ENCODE data around the gene SOD2. TPM values are rescaled to one million over a fixed set of nuclear protein-coding genes. Genes with fewer than 3 reads are reported as not detected.
"Not testable (repeated sequence)": the region's sequence is repeated elsewhere in the genome, so short reads cannot be mapped to it uniquely, and the experiment has no call there.

SOD2 gene
- total RNA-seq, 1 experiment from 2014 or later = 69.5 TPM

- Histone ChIP-seq H3K9me3 (ENCODE audit: low read length) (no peaks in the 10 kb centered on the region), H3K4me2 (ENCODE audit: low read length) (no peak overlapping the region), H3K9me2 (replicated peaks; ENCODE audit: low read length) (no peaks in the 10 kb centered on the region), H3K4me3 (ENCODE audit: low read length) (no peak overlapping the region), H3K79me2 (ENCODE audit: low read length) (no peaks in the 10 kb centered on the region), H3K27ac (ENCODE audit: low read length) (no peak overlapping the region), H2AFZ (ENCODE audit: low read length) (no peak overlapping the region), H3K9ac (ENCODE audit: low read length) (no peak overlapping the region), H3F3A (ENCODE audit: low read length, unreplicated experiment) (no peaks in the 10 kb centered on the region), H3K4me1 (ENCODE audit: insufficient read depth, low read length) (peaks cover 4% of the 10 kb centered on the region; the same call in 1 of the 2 replicates), H3K27me3 (ENCODE audit: low read length) (no peaks in the 10 kb centered on the region), H3K36me3 (ENCODE audit: low read depth, low read length) (no peaks in the 10 kb centered on the region; the same call in 1 of the 2 replicates), H4K20me1 (ENCODE audit: low read length) (no peaks in the 10 kb centered on the region)
- DNase-seq (no peak), ATAC-seq (no peak)
- ChIA-PET POLR2A (ENCODE audit: unreplicated experiment) (no interaction called here), CTCF (no interaction called here)
- intact Hi-C loops (cut with micrococcal nuclease) = no loop called here
- BruUV-seq (replicated peaks) = no TSS peak
- TF ChIP-seq EZH2phosphoT487 (IDR thresholded peaks at IDR 0.05; ENCODE audit: borderline replicate concordance, low read length) (no peak), EZH2 (IDR thresholded peaks at IDR 0.05; ENCODE audit: low read length, unreplicated experiment) (no peak), CTCF (conservative IDR thresholded peaks at IDR 0.05; ENCODE audit: low read depth, low read length) (no peak)
Measured at GRCh38 chr6:159677506-159678165, 15.4 kb downstream of the SOD2 start.

- Histone ChIP-seq H3F3A (ENCODE audit: low read length, unreplicated experiment) (no peaks in the 10 kb centered on the region), H2AFZ (ENCODE audit: low read length) (no peak overlapping the region), H3K9me3 (ENCODE audit: low read length) (no peaks in the 10 kb centered on the region), H3K9me2 (replicated peaks; ENCODE audit: low read length) (no peaks in the 10 kb centered on the region), H3K27ac (ENCODE audit: low read length) (no peak overlapping the region), H3K36me3 (ENCODE audit: low read depth, low read length) (no peaks in the 10 kb centered on the region; the same call in 1 of the 2 replicates), H3K4me1 (ENCODE audit: insufficient read depth, low read length) (peaks cover 4% of the 10 kb centered on the region; the same call in 1 of the 2 replicates), H3K4me3 (ENCODE audit: low read length) (no peak overlapping the region), H4K20me1 (ENCODE audit: low read length) (no peaks in the 10 kb centered on the region), H3K9ac (ENCODE audit: low read length) (no peak overlapping the region), H3K4me2 (ENCODE audit: low read length) (no peak overlapping the region), H3K27me3 (ENCODE audit: low read length) (no peaks in the 10 kb centered on the region), H3K79me2 (ENCODE audit: low read length) (no peaks in the 10 kb centered on the region)
- no TSS peak for BruUV-seq (replicated peaks)
- intact Hi-C loops (cut with micrococcal nuclease) = no loop called here
- DNase-seq (peak; percentile 25), ATAC-seq (peak; percentile 80)
- CTCF ChIA-PET = no interaction called here
- POLR2A ChIA-PET (ENCODE audit: unreplicated experiment) = no interaction called here
- TF ChIP-seq EZH2 (IDR thresholded peaks at IDR 0.05; ENCODE audit: low read length, unreplicated experiment) = no peak
- no peak for TF ChIP-seq CTCF (conservative IDR thresholded peaks at IDR 0.05; ENCODE audit: low read depth, low read length)
- no peak for TF ChIP-seq EZH2phosphoT487 (IDR thresholded peaks at IDR 0.05; ENCODE audit: borderline replicate concordance, low read length)
Measured at GRCh38 chr6:159676890-159677505, 16.0 kb downstream of the SOD2 start.

GRCh38 chr6:159676236-159676635 is 16.8 kb downstream of the SOD2 start:
- H3K36me3 ChIP-seq (ENCODE audit: low read depth, low read length); intact Hi-C loops (cut with micrococcal nuclease); H3F3A ChIP-seq (ENCODE audit: low read length, unreplicated experiment); H3K79me2 ChIP-seq (ENCODE audit: low read length); CTCF ChIA-PET; H4K20me1 ChIP-seq (ENCODE audit: low read length); H3K9me3 ChIP-seq (ENCODE audit: low read length); H3K4me2 ChIP-seq (ENCODE audit: low read length); H3K9ac ChIP-seq (ENCODE audit: low read length); H3K4me1 ChIP-seq (ENCODE audit: insufficient read depth, low read length); H3K27ac ChIP-seq (ENCODE audit: low read length); BruUV-seq (replicated peaks); H3K4me3 ChIP-seq (ENCODE audit: low read length); DNase-seq; ATAC-seq; H2AFZ ChIP-seq (ENCODE audit: low read length); POLR2A ChIA-PET (ENCODE audit: unreplicated experiment); H3K27me3 ChIP-seq (ENCODE audit: low read length); H3K9me2 ChIP-seq (replicated peaks; ENCODE audit: low read length): not testable (repeated sequence)

Data from PC-3 (cell line).